ENCODE data around the gene ATP11A.

Gene ATP11A

DNA sequence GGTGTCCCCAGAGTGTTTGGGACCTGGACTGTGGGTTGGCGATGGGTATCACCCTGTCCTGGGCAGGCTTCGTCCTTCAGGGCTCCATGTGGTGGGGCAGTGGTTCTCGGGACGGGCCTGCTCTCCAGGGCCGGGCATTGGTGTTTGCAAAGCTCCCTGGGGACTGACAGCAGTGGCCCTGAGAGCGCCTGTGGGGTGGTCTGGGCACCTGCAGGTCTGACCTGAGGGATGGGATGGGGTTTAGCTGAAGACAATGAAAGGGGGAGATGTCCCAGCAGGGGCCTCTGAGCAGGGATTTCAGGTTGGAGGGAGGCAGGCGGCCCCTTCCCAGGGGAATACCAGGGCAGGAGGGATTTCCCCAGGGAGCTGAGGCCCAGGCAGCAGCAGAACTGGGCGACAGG is 210.9 kb downstream of the ATP11A start:
- no peak for DNase-seq (ENCODE audit: low read depth in 2 of 2, low spot score in 1 of 2)

DNA sequence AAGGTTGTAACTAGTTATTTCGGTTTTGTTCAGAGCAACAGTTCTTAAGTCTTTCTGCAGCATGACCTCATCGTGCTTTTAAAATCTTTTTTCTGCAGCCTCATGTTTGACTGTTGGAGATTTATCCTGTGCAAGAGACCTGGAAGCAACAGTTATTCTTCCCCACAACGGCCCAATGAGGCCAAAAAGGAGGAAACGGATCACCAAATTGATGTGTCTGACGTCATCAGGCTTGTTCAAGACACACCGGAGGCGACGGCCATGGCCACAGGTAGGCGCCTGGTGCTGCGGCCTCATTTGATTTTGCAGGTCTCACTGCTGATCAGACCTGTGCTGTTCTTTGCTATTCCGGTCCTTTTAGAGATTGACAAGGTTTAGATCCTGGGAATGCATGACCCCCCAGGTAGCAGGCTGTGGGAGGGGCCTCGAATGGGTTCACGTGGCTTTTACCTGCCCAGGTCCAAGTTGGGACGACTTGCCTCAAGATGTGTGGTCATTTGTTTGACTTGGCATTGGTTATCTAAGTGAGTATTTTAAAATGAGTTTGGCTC is 212.3 kb downstream of the ATP11A start:
- no peak for DNase-seq (ENCODE audit: low read depth in 2 of 2, low spot score in 1 of 2)

- DNase-seq (ENCODE audit: low read depth in 2 of 2, low spot score in 1 of 2) = no peak
Observed at GRCh38 chr13:112902669-112903068, 212.8 kb downstream of the ATP11A start.

GRCh38 chr13:112903071-112903577 is 213.3 kb downstream of the ATP11A start:
- no peak for DNase-seq (ENCODE audit: low read depth in 2 of 2, low spot score in 1 of 2)

- DNase-seq (ENCODE audit: low read depth in 2 of 2, low spot score in 1 of 2) = no peak
Observed at GRCh38 chr13:112903606-112904195, 213.9 kb downstream of the ATP11A start.

GRCh38 chr13:112904436-112904960 is 214.7 kb downstream of the ATP11A start:
- no peak for DNase-seq (ENCODE audit: low read depth in 2 of 2, low spot score in 1 of 2)

DNA sequence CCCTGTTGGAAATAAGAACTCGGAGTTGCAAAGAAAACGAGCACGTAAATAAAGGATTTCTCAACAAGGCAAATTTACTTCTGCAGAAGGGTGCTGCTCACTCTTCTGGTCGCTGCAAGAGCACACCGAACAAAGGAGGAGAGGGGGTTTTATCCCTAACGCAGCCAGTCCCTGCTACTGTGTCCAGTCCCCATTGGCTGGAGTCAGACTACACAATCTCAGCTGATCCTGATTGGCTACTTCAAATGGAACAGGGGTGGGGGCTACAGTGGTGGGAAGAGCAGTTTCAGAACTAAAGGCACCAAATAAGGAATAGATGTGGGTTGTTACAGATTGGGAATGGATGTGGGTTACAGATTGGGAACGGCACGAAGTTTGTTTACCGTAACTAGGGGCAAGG is 215.2 kb downstream of the ATP11A start:
- DNase-seq (ENCODE audit: low read depth in 2 of 2, low spot score in 1 of 2) = no peak

DNA sequence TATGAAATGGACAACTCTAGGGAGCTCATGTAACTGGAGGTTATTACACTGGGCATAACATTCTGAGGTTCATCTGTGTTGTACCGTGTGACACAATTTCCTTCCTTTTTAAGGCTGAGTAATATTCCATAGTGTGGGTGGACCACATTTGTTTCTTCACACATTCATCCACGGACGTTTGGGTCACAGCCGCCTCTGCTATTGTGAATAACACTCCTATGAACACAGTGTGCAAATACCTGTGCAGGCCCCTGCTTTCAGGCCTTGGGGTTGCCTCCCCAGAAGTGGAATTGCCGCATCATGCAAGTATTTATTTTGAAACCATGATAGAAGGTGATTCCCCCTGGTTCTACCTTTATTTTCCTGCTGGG is 215.8 kb downstream of the ATP11A start:
- DNase-seq (ENCODE audit: low read depth in 2 of 2, low spot score in 1 of 2) = no peak

DNA sequence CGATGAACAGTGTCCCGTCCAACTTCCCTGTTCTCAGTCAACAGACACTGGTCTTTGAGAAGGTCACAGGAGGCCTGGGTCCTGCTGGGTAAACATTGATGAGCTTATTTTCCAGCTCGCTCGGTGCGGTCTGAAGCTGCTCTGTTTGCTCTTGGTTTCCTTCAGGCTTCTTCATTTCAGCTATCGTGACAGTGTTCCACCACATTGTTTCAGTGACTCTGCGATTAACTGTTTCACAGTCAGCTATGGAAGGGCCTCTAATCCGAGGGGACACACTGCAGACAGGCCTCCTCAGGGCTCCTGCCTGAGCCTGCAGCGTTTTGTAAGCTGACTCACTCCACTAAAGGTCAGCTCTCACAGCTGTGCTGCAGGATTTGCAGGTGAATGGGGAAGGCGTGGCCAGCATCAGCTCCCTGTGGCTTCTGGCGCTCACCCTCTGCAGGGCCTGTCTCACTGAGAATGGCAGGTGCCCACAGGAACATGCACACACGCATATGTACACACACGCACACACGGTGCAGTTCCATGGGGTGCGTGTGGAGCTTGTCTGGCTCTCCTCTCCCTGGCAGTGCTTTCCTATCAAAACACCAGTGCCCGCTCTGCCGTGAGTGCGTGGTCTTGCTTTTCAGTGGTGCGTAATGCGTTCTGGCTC is 216.3 kb downstream of the ATP11A start:
- no peak for DNase-seq (ENCODE audit: low read depth in 2 of 2, low spot score in 1 of 2)

DNA sequence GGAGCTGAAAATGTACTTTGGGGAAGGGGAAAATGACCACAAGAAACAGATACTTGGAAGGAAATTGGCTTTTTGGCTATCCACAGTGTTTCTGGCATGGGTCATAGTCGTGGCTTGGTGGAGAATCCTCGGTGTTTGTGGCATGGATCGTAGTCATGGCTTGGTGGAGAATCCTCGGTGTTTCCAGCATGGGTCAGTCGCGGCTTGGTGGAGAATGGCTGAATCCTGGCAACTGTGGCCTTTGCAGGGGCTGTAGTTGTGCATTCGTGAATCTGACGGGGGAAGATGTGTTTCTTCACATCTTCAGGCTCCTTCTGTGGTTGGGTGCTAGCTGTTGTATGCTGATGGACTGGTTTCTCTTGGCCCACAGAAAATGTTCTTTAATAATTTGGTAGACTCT is 217.4 kb downstream of the ATP11A start:
- DNase-seq (ENCODE audit: low read depth in 2 of 2, low spot score in 1 of 2) = no peak

- no peak for DNase-seq (ENCODE audit: low read depth in 2 of 2, low spot score in 1 of 2)
Observed at GRCh38 chr13:112907871-112908331, 218.1 kb downstream of the ATP11A start.

- DNase-seq (ENCODE audit: low read depth in 2 of 2, low spot score in 1 of 2) = no peak
Observed at GRCh38 chr13:112908342-112908741, 218.5 kb downstream of the ATP11A start.

DNA sequence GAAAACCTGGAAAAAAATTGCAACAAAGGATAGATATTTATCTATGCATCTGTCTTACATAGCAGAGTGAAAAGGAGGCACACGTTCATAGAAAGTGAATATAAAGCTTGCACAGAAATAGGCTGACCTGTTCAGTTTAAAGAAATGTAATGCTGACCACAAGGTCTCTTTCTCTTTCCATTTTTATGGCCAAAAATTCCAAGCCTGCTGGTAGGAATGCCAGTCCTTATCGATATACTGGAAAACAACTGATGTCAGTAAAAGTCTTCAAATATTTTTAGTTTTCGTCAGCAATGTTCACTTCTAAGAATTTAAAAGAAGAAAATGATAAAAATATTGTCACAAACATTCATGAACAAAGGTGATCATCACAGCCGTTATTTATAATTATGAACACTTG is 220.2 kb downstream of the ATP11A start:
- no peak for DNase-seq (ENCODE audit: low read depth in 2 of 2, low spot score in 1 of 2)

GRCh38 chr13:112910616-112911280 is 220.9 kb downstream of the ATP11A start:
- DNase-seq (ENCODE audit: low read depth in 2 of 2, low spot score in 1 of 2) = no peak

DNA sequence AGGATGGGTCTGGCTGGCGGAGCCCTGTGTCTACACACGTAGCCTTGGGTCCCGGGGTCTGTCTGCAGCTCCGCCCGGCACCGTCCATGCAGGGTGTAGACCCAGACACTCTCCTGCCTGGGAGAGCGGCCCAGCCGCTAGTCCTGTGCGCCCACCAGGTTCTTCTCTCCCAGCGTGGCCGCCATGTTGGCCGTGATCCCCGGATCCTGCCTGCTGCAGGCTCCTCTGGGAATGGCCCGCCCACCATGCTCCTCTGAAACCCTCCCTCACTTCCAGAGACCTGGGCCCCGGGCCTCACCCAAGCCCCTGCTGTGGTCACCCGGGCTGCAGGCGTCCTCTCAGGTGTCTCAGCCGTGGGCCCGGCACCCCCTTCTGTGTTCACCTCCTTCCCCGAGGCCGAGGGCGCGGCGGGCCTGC is 221.5 kb downstream of the ATP11A start:
- DNase-seq (ENCODE audit: low read depth in 2 of 2, low spot score in 1 of 2) = no peak

- DNase-seq (ENCODE audit: low read depth in 2 of 2, low spot score in 1 of 2) = no peak
Observed at GRCh38 chr13:112911883-112912282, 222.0 kb downstream of the ATP11A start.

DNA sequence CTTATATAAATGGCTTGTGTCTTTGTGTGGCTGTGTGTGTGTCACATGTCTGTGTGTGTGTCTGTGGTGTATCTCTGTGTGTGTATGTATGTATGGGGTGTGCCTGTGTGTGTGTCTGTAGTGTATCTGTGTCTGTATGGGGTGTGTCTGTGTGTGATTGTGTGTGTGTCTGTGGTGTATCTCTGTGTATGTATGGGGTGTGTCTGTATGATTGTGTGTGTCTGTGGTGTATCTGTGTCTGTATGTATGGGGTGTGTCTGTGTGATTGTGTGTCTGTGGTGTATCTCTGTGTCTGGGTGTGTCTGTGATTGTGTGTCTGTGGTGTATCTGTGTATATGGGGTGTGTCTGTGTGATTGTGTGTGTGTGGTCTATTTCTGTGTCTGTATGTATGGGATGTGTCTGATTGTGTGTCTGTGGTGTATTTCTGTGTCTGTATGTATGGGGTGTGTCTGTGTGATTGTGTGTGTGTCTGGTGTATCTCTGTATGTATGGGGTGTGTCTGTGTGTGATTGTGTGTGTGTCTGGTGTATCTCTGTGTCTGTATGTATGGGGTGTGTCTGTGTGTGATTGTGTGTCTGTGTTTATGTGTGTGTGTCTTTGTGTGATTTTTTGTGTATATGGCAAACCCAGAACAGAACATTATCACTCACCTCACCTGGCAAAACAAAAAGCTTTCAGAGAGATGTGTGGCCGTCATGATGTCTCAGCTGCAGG is 223.0 kb downstream of the ATP11A start:
- DNase-seq (ENCODE audit: low read depth in 2 of 2, low spot score in 1 of 2) = no peak

DNA sequence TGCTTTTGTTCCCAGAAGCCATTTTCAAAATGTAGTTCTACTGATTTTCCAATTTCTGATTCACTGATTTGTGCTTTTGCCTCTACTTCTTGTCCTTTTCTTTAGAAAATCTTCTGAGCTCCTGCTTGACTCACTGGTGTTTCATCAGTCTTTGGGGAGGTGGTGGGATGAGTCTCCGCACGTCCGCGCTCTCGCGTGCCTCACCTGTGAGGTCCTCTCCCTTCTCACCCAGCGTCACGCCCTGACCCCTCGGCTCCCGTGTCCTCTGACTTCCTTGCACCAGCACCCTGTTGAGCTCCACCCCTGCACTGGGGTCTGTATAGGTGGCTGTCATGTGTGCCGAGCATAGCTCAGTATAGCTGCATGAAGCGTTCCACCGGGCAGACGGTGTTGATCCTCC is 226.5 kb downstream of the ATP11A start:
- no peak for DNase-seq (ENCODE audit: low read depth in 2 of 2, low spot score in 1 of 2)

- DNase-seq (ENCODE audit: low read depth in 2 of 2, low spot score in 1 of 2) = no peak
Observed at GRCh38 chr13:112917056-112917664, 227.3 kb downstream of the ATP11A start.

GRCh38 chr13:112917737-112918136 is 227.9 kb downstream of the ATP11A start:
- no peak for DNase-seq (ENCODE audit: low read depth in 2 of 2, low spot score in 1 of 2)

GRCh38 chr13:112918266-112918665 is 228.4 kb downstream of the ATP11A start:
- no peak for DNase-seq (ENCODE audit: low read depth in 2 of 2, low spot score in 1 of 2)
